ENCODE measurements around the gene FBXW7. TPM values are rescaled to one million over a fixed set of nuclear protein-coding genes. Genes with fewer than 3 reads are reported as not detected.

Gene FBXW7
- total and polyA plus RNA-seq, 4 donors, result 6.5 to 62.7 (median 32.5) TPM

DNA sequence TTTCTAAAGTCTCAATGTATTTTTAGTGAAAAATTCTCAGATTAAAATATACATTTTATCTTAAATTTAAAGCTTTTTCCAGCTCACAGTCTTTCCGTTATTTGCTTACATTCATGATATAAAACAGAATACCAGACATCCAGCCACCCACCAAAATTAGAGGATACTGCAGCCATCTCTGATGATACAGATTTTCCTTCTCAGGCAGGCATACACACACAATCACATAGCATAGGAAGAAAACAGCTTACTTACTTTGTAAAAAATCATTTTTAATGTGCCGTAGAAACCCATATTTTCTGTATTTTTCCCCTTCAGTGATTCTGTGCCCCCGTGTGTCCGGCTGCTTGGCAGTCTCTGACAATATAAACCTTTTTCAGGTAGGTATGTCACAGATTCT, 183.7 kb downstream of the FBXW7 start:
- Histone ChIP-seq H3K36me3 (ENCODE audit: control insufficient read depth in 1 of 2, insufficient read depth in 2 of 2, low read length in 1 of 2) (no peaks in the 10 kb centered on the region), H3K9me3 (ENCODE audit: control insufficient read depth, low read length) (no peaks in the 10 kb centered on the region), H3K27me3 (ENCODE audit: control insufficient read depth in 1 of 2, insufficient read depth in 2 of 2, low read length in 1 of 2) (no peaks in the 10 kb centered on the region), H3K4me3 (ENCODE audit: low read length in 2 of 2) (peak overlapping the region; percentile 69 to 82), H3K27ac (ENCODE audit: low read depth in 1 of 2, low read length in 2 of 2) (peak overlapping the region in 1 of 2 donors; percentile 26), H3K4me1 (ENCODE audit: control insufficient read depth in 1 of 2, insufficient read depth in 2 of 2, low read length in 2 of 2) (peaks cover 0 to 1% of the 10 kb centered on the region in 2 donors)
- whole genome bisulfite sequencing, 2 donors, result 5 to 8% methylated on average over 4 of the region's 4 CpGs
- intact Hi-C loops (cut with DNase I), result loop anchor here in 1 of 2 donors (10.0 kb wide), 1 partner anchor 587 kb away; the partner anchor contains the start of gene GATB
- ATAC-seq (ENCODE audit: low FRiP score) (peak; percentile 10), DNase-seq (no peak)

DNA sequence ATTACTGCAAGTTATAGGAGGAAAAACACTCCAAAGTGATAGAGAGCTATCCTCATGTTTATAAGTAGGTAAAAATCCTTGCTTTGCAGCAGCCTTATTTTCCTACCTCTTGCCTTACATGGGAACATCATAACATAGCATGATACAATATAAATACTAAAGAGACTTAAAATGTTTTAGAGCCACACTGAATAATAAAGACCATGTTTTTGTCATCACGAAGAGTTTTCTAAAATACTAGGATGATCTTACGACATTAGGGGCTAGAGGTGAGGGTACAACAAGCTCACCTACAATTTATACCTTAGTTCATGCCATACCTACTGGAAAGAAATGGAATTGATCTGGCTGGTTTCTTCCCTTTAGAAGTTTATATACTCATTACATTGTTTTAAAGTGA, 184.8 kb downstream of the FBXW7 start:
- Histone ChIP-seq H3K4me3 (ENCODE audit: low read length in 2 of 2) (no peak overlapping the region), H3K36me3 (ENCODE audit: control insufficient read depth in 1 of 2, insufficient read depth in 2 of 2, low read length in 1 of 2) (peaks cover 0 to 2% of the 10 kb centered on the region in 2 donors), H3K9me3 (ENCODE audit: control insufficient read depth, low read length) (no peaks in the 10 kb centered on the region), H3K27ac (ENCODE audit: low read depth in 1 of 2, low read length in 2 of 2) (no peak overlapping the region), H3K4me1 (ENCODE audit: control insufficient read depth in 1 of 2, insufficient read depth in 2 of 2, low read length in 2 of 2) (no peaks in the 10 kb centered on the region), H3K27me3 (ENCODE audit: control insufficient read depth in 1 of 2, insufficient read depth in 2 of 2, low read length in 1 of 2) (no peaks in the 10 kb centered on the region)
- intact Hi-C loops (cut with DNase I), result loop anchor here in 1 of 2 donors (10.0 kb wide), 1 partner anchor 586 kb away; the partner anchor contains the start of gene GATB
- ATAC-seq (ENCODE audit: low FRiP score) (no peak), DNase-seq (no peak)
- WGBS, 2 donors, result 94 to 95% methylated on average over 2 of the region's 2 CpGs

DNA sequence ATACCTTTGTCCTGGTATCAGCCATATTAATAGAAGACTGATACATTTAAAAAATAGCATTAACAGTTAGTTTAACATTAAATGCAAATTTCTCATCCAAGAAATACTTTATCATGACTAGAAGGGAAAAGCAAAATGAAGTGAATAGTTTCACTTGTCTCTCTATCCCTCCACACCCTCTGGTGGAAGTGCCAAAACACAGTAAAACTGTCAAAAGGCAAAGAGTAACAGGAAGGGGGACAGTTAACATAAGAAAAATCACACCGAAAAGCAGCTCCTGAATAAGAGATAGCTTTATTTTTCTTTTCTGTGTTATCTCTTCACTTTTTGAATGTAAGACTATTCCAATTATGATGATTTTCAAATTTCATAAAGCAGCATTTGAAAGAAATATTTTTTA, 187.2 kb downstream of the FBXW7 start:
- WGBS, 2 donors, result 87% methylated on average over 1 of the region's 1 CpG
- DNase-seq (no peak), ATAC-seq (ENCODE audit: low FRiP score) (no peak)
- Histone ChIP-seq H3K4me1 (ENCODE audit: control insufficient read depth in 1 of 2, insufficient read depth in 2 of 2, low read length in 2 of 2) (no peaks in the 10 kb centered on the region), H3K27ac (ENCODE audit: low read depth in 1 of 2, low read length in 2 of 2) (no peak overlapping the region), H3K27me3 (ENCODE audit: control insufficient read depth in 1 of 2, insufficient read depth in 2 of 2, low read length in 1 of 2) (no peaks in the 10 kb centered on the region), H3K9me3 (ENCODE audit: control insufficient read depth, low read length) (no peaks in the 10 kb centered on the region), H3K4me3 (ENCODE audit: low read length in 2 of 2) (no peak overlapping the region), H3K36me3 (ENCODE audit: control insufficient read depth in 1 of 2, insufficient read depth in 2 of 2, low read length in 1 of 2) (peaks cover 0 to 2% of the 10 kb centered on the region in 2 donors)
- intact Hi-C loops (cut with DNase I), result no loop called here

DNA sequence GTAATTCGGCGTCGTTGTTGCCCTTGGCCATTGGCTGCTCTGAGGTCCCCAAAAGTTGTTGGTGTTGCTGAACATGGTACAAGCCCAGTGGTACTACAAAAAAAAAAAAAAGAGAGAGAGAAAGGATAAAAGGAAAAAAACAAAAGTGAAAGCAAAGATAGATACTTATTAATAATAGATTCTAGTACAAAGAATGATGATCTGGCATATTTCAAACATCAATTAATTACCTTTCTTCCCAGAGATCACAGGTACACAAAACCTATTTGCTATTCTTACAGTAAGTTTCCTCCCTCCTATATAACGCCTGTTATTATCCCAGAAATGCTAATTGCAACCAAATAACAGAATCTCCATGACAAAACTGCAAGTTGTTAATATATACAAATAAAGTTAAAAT, 188.9 kb downstream of the FBXW7 start:
- peaks cover 0 to 2% of the 10 kb centered on the region in 2 donors for H3K36me3 ChIP-seq (ENCODE audit: control insufficient read depth in 1 of 2, insufficient read depth in 2 of 2, low read length in 1 of 2)
- no peaks in the 10 kb centered on the region for H3K9me3 ChIP-seq (ENCODE audit: control insufficient read depth, low read length)
- DNase-seq, result no peak
- ATAC-seq (ENCODE audit: low FRiP score), result no peak
- no peaks in the 10 kb centered on the region for H3K27me3 ChIP-seq (ENCODE audit: control insufficient read depth in 1 of 2, insufficient read depth in 2 of 2, low read length in 1 of 2)
- no peak overlapping the region for H3K4me3 ChIP-seq (ENCODE audit: low read length in 2 of 2)
- 97 to 98% methylated on average over 4 of the region's 4 CpGs for WGBS, 2 donors
- H3K27ac ChIP-seq (ENCODE audit: low read depth in 1 of 2, low read length in 2 of 2), result no peak overlapping the region
- intact Hi-C loops (cut with DNase I), result no loop called here
- H3K4me1 ChIP-seq (ENCODE audit: control insufficient read depth in 1 of 2, insufficient read depth in 2 of 2, low read length in 2 of 2), result no peaks in the 10 kb centered on the region

DNA sequence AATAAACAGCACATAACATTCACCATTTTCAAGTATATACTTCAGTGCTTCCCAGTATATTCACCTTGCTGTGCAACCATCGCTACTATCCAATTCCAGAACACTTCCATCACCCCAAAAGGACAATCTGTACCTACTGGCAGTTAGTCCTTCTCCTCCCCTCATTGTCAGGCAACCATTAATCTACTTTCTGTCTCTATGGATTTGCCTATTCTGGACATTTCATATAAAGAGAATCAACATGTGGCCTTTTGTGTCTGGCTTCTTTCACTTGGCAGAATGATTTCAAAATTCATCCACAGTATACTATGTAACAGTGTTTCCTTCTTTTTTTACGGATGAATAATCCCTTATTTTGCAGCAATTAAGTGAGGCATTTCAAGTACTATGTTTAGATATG, 189.4 kb downstream of the FBXW7 start:
- Histone ChIP-seq H3K36me3 (ENCODE audit: control insufficient read depth in 1 of 2, insufficient read depth in 2 of 2, low read length in 1 of 2) (peaks cover 0 to 2% of the 10 kb centered on the region in 2 donors), H3K27me3 (ENCODE audit: control insufficient read depth in 1 of 2, insufficient read depth in 2 of 2, low read length in 1 of 2) (no peaks in the 10 kb centered on the region), H3K27ac (ENCODE audit: low read depth in 1 of 2, low read length in 2 of 2) (no peak overlapping the region), H3K9me3 (ENCODE audit: control insufficient read depth, low read length) (no peaks in the 10 kb centered on the region), H3K4me1 (ENCODE audit: control insufficient read depth in 1 of 2, insufficient read depth in 2 of 2, low read length in 2 of 2) (no peaks in the 10 kb centered on the region), H3K4me3 (ENCODE audit: low read length in 2 of 2) (no peak overlapping the region)
- intact Hi-C loops (cut with DNase I), result no loop called here
- DNase-seq, result no peak
- no peak for ATAC-seq (ENCODE audit: low FRiP score)
- 96 to 97% methylated on average over 2 of the region's 2 CpGs for WGBS, 2 donors

DNA sequence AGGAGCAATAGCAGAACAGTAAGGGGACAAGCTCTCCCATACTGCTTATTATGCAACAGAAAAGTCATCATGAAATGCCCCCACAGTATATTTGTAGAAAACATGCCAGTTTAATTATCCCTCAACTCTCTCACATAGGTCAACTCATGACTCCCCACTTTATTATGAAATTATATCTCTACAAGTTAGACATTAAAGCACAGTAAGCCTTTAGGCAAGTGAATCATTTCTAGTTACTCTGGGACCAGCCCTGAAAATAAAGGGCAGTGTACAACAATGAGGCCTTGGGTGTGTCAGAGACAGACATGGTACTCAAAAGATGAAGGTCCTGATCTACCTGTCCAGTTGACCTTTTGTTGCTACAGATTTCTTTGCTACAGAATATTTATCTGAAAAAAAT, 191.9 kb downstream of the FBXW7 start:
- H3K4me1 ChIP-seq (ENCODE audit: control insufficient read depth in 1 of 2, insufficient read depth in 2 of 2, low read length in 2 of 2), result no peaks in the 10 kb centered on the region
- H3K27me3 ChIP-seq (ENCODE audit: control insufficient read depth in 1 of 2, insufficient read depth in 2 of 2, low read length in 1 of 2), result no peaks in the 10 kb centered on the region
- no peak for ATAC-seq (ENCODE audit: low FRiP score)
- no peak overlapping the region for H3K4me3 ChIP-seq (ENCODE audit: low read length in 2 of 2)
- peaks cover 0 to 4% of the 10 kb centered on the region in 2 donors for H3K36me3 ChIP-seq (ENCODE audit: control insufficient read depth in 1 of 2, insufficient read depth in 2 of 2, low read length in 1 of 2)
- H3K27ac ChIP-seq (ENCODE audit: low read depth in 1 of 2, low read length in 2 of 2), result no peak overlapping the region
- intact Hi-C loops (cut with DNase I), result no loop called here
- no peaks in the 10 kb centered on the region for H3K9me3 ChIP-seq (ENCODE audit: control insufficient read depth, low read length)
- no peak for DNase-seq

DNA sequence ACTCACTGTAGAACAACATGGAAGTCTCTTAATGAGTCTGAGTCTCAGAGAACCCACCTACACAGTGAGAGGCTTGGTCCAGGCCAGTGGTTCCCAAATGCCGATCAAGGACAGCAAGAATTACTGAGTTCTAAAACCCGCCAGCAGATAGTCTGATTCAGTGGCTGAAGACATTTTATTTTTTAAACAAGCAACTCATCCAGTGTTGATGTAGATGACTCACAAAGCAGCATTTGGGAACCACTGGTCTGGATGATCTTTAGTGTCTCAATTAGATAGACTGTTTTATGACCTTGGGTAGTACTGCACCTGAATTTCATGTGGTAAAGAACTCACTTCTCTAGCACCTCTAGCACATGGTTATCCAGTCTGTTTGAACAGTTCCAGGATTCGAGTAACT, 193.6 kb downstream of the FBXW7 start:
- ATAC-seq (ENCODE audit: low FRiP score) (no peak), DNase-seq (no peak)
- Histone ChIP-seq H3K27me3 (ENCODE audit: control insufficient read depth in 1 of 2, insufficient read depth in 2 of 2, low read length in 1 of 2) (no peaks in the 10 kb centered on the region), H3K27ac (ENCODE audit: low read depth in 1 of 2, low read length in 2 of 2) (no peak overlapping the region), H3K36me3 (ENCODE audit: control insufficient read depth in 1 of 2, insufficient read depth in 2 of 2, low read length in 1 of 2) (peaks cover 0 to 4% of the 10 kb centered on the region in 2 donors), H3K4me3 (ENCODE audit: low read length in 2 of 2) (no peak overlapping the region), H3K9me3 (ENCODE audit: control insufficient read depth, low read length) (no peaks in the 10 kb centered on the region), H3K4me1 (ENCODE audit: control insufficient read depth in 1 of 2, insufficient read depth in 2 of 2, low read length in 2 of 2) (no peaks in the 10 kb centered on the region)
- intact Hi-C loops (cut with DNase I), result no loop called here
- WGBS, 2 donors, result 91 to 96% methylated on average over 3 of the region's 3 CpGs

DNA sequence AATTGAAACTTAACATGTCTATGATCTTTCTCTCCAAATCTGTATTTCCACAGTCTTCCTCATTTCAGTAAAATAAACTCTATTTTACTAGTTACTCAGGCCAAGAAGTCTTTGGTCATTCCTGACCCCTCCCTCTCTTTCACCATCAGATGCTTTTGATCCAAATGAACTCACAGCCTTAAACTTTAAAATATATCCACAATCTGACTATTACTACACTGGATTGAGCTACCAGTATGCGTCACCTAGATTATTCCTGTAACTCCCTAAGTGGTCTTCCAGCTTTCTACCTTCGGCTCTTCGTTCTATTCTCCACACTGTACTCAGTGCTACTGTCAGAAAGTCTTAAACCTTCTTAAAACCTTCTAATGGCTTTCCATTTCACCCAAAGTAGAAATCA, 195.1 kb downstream of the FBXW7 start:
- ATAC-seq (ENCODE audit: low FRiP score) (peak; percentile 54), DNase-seq (no peak)
- Histone ChIP-seq H3K4me3 (ENCODE audit: low read length in 2 of 2) (no peak overlapping the region), H3K9me3 (ENCODE audit: control insufficient read depth, low read length) (no peaks in the 10 kb centered on the region), H3K27me3 (ENCODE audit: control insufficient read depth in 1 of 2, insufficient read depth in 2 of 2, low read length in 1 of 2) (no peaks in the 10 kb centered on the region), H3K36me3 (ENCODE audit: control insufficient read depth in 1 of 2, insufficient read depth in 2 of 2, low read length in 1 of 2) (peaks cover 0 to 2% of the 10 kb centered on the region in 2 donors), H3K27ac (ENCODE audit: low read depth in 1 of 2, low read length in 2 of 2) (no peak overlapping the region), H3K4me1 (ENCODE audit: control insufficient read depth in 1 of 2, insufficient read depth in 2 of 2, low read length in 2 of 2) (no peaks in the 10 kb centered on the region)
- WGBS, 2 donors, result 88 to 92% methylated on average over 3 of the region's 3 CpGs
- intact Hi-C loops (cut with DNase I), result no loop called here

DNA sequence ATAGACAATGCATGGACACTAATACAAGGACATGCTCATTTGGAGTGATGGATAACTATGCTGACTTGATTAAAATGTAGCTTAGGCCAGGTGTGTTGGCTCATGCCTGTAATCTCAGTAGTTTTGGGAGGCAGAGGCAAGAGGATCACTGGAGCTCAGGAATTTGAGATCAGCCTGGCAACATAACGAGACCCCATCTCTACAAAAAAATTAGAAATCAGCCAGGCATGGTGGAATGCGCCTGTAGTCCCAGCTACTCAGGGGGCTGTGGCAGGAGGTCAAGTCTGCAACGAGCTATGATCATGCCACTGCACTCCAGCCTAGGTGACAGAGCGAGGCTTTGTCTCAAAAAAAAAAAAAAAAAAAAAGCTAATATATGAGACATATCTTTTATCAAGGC, 196.3 kb downstream of the FBXW7 start:
- intact Hi-C loops (cut with DNase I), result no loop called here
- Histone ChIP-seq H3K36me3 (ENCODE audit: control insufficient read depth in 1 of 2, insufficient read depth in 2 of 2, low read length in 1 of 2) (peaks cover 0 to 2% of the 10 kb centered on the region in 2 donors), H3K27ac (ENCODE audit: low read depth in 1 of 2, low read length in 2 of 2) (no peak overlapping the region), H3K9me3 (ENCODE audit: control insufficient read depth, low read length) (no peaks in the 10 kb centered on the region), H3K4me3 (ENCODE audit: low read length in 2 of 2) (no peak overlapping the region), H3K27me3 (ENCODE audit: control insufficient read depth in 1 of 2, insufficient read depth in 2 of 2, low read length in 1 of 2) (no peaks in the 10 kb centered on the region), H3K4me1 (ENCODE audit: control insufficient read depth in 1 of 2, insufficient read depth in 2 of 2, low read length in 2 of 2) (no peaks in the 10 kb centered on the region)
- ATAC-seq (ENCODE audit: low FRiP score) (no peak), DNase-seq (no peak)
- WGBS, 2 donors, result 96 to 98% methylated on average over 4 of the region's 4 CpGs

Measured in aorta (tissue), 5 donors.